ENCODE results near the gene DOCK2. TPM values are rescaled to one million over a fixed set of nuclear protein-coding genes. Genes with fewer than 3 reads are reported as not detected.

DOCK2 gene
- total RNA-seq, 4 donors from 2014 or later = 0.32 to 5.3 (median 2.7) TPM

DNA sequence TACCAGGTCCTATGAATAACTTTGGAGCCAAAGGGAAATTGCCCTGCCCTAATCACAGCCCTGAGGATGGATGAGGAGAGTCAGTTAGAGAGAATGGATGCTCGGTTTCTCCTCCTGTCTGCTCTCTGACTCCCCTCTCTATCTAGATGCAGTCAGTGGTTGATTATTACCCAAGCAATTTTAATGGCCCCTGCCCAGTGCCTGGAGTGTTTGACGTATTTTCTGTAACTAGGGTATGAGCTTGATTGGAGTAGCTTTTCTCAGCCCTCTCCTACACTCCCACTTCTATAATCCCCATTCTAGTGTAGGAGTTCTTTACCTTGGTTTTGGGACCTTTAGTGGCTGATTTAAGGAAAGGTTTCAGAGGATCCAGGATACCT, 60.4 kb downstream of the DOCK2 start:
- H3K9me3 ChIP-seq = no peaks in the 10 kb centered on the region
- H3K4me1 ChIP-seq = no peaks in the 10 kb centered on the region
- TF ChIP-seq, protein P1, sequence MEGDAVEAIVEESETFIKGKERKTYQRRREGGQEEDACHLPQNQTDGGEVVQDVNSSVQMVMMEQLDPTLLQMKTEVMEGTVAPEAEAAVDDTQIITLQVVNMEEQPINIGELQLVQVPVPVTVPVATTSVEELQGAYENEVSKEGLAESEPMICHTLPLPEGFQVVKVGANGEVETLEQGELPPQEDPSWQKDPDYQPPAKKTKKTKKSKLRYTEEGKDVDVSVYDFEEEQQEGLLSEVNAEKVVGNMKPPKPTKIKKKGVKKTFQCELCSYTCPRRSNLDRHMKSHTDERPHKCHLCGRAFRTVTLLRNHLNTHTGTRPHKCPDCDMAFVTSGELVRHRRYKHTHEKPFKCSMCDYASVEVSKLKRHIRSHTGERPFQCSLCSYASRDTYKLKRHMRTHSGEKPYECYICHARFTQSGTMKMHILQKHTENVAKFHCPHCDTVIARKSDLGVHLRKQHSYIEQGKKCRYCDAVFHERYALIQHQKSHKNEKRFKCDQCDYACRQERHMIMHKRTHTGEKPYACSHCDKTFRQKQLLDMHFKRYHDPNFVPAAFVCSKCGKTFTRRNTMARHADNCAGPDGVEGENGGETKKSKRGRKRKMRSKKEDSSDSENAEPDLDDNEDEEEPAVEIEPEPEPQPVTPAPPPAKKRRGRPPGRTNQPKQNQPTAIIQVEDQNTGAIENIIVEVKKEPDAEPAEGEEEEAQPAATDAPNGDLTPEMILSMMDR (IDR thresholded peaks at IDR 0.05 in 4 of 5, conservative IDR thresholded peaks at IDR 0.05 in 1 of 5) = no peak
- TF ChIP-seq POLR2A (IDR thresholded peaks at IDR 0.05) = no peak
- intact Hi-C loops (cut with DNase I; ENCODE audit: low total_unique reads) = no loop called here
- ATAC-seq (no peak), DNase-seq (no peak)
- in situ Hi-C loops (cut with MboI; ENCODE audit: low sequenced_read_pairs in 4 of 4) = no loop called here
- H3K27me3 ChIP-seq = no peaks in the 10 kb centered on the region
- no peaks in the 10 kb centered on the region for H3K36me3 ChIP-seq
- H3K4me3 ChIP-seq = no peak overlapping the region
- H3K27ac ChIP-seq = no peak overlapping the region

DNA sequence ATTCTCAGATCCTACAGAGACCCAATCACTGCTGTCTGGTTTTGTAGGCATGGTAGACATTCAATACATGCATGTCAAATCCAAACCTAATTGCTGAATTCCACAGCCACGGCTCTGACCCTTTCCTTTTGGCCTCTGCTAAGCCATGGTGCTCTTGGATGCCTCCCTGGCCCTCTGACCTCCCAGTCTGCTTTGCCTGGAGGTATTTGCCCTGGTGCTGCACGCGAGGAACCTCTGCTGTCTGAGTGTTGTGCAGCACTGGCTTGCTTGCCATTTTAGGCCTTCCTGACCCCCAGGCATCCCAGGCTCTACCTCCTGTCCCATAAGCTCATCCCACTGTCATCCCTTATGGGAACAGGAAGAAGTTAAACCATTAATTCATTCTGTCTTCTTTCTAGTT, 60.9 kb downstream of the DOCK2 start:
- Histone ChIP-seq H3K27me3 (no peaks in the 10 kb centered on the region), H3K9me3 (no peaks in the 10 kb centered on the region), H3K27ac (no peak overlapping the region), H3K4me3 (no peak overlapping the region), H3K36me3 (no peaks in the 10 kb centered on the region), H3K4me1 (no peaks in the 10 kb centered on the region)
- DNase-seq = no peak
- no peak for TF ChIP-seq POLR2A (IDR thresholded peaks at IDR 0.05)
- TF ChIP-seq, protein P1 (IDR thresholded peaks at IDR 0.05 in 4 of 5, conservative IDR thresholded peaks at IDR 0.05 in 1 of 5) = no peak
- intact Hi-C loops (cut with DNase I; ENCODE audit: low total_unique reads) (no loop called here), in situ Hi-C loops (cut with MboI; ENCODE audit: low sequenced_read_pairs in 4 of 4) (no loop called here)
- ATAC-seq = no peak

DNA sequence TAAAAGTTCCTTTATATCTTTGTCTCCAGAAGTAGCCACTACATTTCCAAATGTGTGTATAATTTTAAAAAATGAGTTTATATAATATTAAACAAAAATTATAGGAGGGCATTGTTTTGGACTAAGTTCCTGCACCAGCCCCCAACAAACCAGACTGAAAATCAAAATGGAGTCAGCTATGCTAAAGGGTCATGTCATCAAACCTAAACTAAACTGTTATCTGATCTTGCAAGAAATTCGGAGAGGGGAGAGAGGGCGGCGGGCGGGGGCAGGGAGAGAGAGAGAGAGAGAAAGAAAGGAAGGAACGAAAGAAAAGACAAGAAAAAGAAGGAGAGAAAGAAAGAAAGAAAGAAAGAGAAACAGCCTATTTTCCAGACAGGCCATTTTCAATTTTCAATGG, 63.5 kb downstream of the DOCK2 start:
- Histone ChIP-seq H3K9me3 (no peaks in the 10 kb centered on the region), H3K27me3 (no peaks in the 10 kb centered on the region), H3K27ac (no peak overlapping the region), H3K4me1 (no peaks in the 10 kb centered on the region), H3K36me3 (no peaks in the 10 kb centered on the region), H3K4me3 (no peak overlapping the region)
- intact Hi-C loops (cut with DNase I; ENCODE audit: low total_unique reads) = no loop called here
- DNase-seq (no peak), ATAC-seq (no peak)
- in situ Hi-C loops (cut with MboI; ENCODE audit: low sequenced_read_pairs in 4 of 4) = no loop called here
- TF ChIP-seq, protein P1 (IDR thresholded peaks at IDR 0.05 in 4 of 5, conservative IDR thresholded peaks at IDR 0.05 in 1 of 5) = no peak
- no peak for TF ChIP-seq POLR2A (IDR thresholded peaks at IDR 0.05)

DNA sequence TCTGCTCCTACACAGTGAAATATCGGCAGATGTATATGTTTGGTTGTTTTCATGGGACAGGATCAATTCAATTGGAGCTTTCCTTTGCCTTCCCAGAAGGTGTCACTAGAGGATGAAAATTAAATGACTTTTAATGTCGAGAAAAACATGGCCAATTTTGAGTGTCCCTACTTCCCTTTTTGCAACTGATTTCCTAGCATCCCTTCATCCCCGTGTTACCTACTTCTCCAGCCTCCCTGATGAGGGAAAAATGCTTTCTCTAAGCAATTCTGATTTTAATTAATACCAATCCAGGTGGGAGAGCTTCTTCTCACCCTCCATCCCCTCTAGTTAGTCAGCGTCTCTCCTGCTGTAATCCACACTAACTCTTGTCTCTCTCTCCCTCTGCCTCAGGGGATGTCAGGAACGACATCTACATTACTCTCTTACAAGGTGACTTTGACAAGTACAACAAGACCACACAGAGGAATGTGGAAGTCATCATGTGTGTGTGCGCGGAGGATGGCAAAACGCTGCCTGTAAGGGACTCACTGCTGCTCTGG, 64.9 kb downstream of the DOCK2 start:
- H3K36me3 ChIP-seq = no peaks in the 10 kb centered on the region
- H3K27me3 ChIP-seq = no peaks in the 10 kb centered on the region
- in situ Hi-C loops (cut with MboI; ENCODE audit: low sequenced_read_pairs in 4 of 4) (no loop called here), intact Hi-C loops (cut with DNase I; ENCODE audit: low total_unique reads) (no loop called here)
- H3K9me3 ChIP-seq = no peaks in the 10 kb centered on the region
- no peak overlapping the region for H3K4me3 ChIP-seq
- no peaks in the 10 kb centered on the region for H3K4me1 ChIP-seq
- ATAC-seq (no peak), DNase-seq (no peak)
- TF ChIP-seq POLR2A (IDR thresholded peaks at IDR 0.05) = no peak
- TF ChIP-seq, protein P1 (IDR thresholded peaks at IDR 0.05 in 4 of 5, conservative IDR thresholded peaks at IDR 0.05 in 1 of 5) = no peak
- H3K27ac ChIP-seq = no peak overlapping the region
